ENCODE data around the gene SYTL3.

- TF ChIP-seq EZH2phosphoT487 (IDR thresholded peaks at IDR 0.05; ENCODE audit: unreplicated experiment) (no peak), CTCF (conservative IDR thresholded peaks at IDR 0.05; ENCODE audit: low read depth in 2 of 2) (no peak), REST (IDR thresholded peaks at IDR 0.05; ENCODE audit: unreplicated experiment) (no peak), POLR2AphosphoS5 (IDR thresholded peaks at IDR 0.05; ENCODE audit: low read depth) (no peak), CREB1 (CRISPR knock-in tag; IDR thresholded peaks at IDR 0.05; ENCODE audit: low read depth) (no peak), STAT1 (IDR thresholded peaks at IDR 0.05; ENCODE audit: unreplicated experiment) (no peak), EZH2 (IDR thresholded peaks at IDR 0.05; ENCODE audit: low read depth, unreplicated experiment) (no peak)
Observed at GRCh38 chr6:158642097-158642601, 7.7 kb upstream of the SYTL3 start.
